Measurements from ENCODE around the gene CAMK1D.

The CAMK1D gene

GRCh38 chr10:12635127-12635541 is 285.8 kb downstream of the CAMK1D start:
- TF ChIP-seq CTCF (IDR thresholded peaks at IDR 0.05; ENCODE audit: low read depth, low read length) = no peak
- no peak for DNase-seq (ENCODE audit: low read depth in 2 of 2)
- H3K4me3 ChIP-seq (replicated peaks in 1 of 2; ENCODE audit: low read depth in 2 of 2, low read length in 2 of 2) = no peak overlapping the region

GRCh38 chr10:12636571-12636970 is 287.2 kb downstream of the CAMK1D start:
- no peak for TF ChIP-seq CTCF (IDR thresholded peaks at IDR 0.05; ENCODE audit: low read depth, low read length)
- no peak overlapping the region for H3K4me3 ChIP-seq (replicated peaks in 1 of 2; ENCODE audit: low read depth in 2 of 2, low read length in 2 of 2)
- DNase-seq (ENCODE audit: low read depth in 2 of 2) = no peak

GRCh38 chr10:12637649-12638048 is 288.3 kb downstream of the CAMK1D start:
- no peak for TF ChIP-seq CTCF (IDR thresholded peaks at IDR 0.05; ENCODE audit: low read depth, low read length)
- DNase-seq (ENCODE audit: low read depth in 2 of 2) = no peak
- H3K4me3 ChIP-seq (replicated peaks in 1 of 2; ENCODE audit: low read depth in 2 of 2, low read length in 2 of 2) = no peak overlapping the region

GRCh38 chr10:12638103-12638502 is 288.8 kb downstream of the CAMK1D start:
- no peak for DNase-seq (ENCODE audit: low read depth in 2 of 2)
- TF ChIP-seq CTCF (IDR thresholded peaks at IDR 0.05; ENCODE audit: low read depth, low read length) = no peak

GRCh38 chr10:12638781-12639180 is 289.4 kb downstream of the CAMK1D start:
- no peak overlapping the region for H3K4me3 ChIP-seq (replicated peaks in 1 of 2; ENCODE audit: low read depth in 2 of 2, low read length in 2 of 2)
- no peak for TF ChIP-seq CTCF (IDR thresholded peaks at IDR 0.05; ENCODE audit: low read depth, low read length)
- DNase-seq (ENCODE audit: low read depth in 2 of 2) = no peak

More at GRCh38 chr10:12638103-12638502, 288.8 kb downstream of the CAMK1D start:
- H3K4me3 ChIP-seq (replicated peaks in 1 of 2; ENCODE audit: low read depth in 2 of 2, low read length in 2 of 2) = no peak overlapping the region

- DNase-seq (ENCODE audit: low read depth in 2 of 2) = no peak
- no peak overlapping the region for H3K4me3 ChIP-seq (replicated peaks in 1 of 2; ENCODE audit: low read depth in 2 of 2, low read length in 2 of 2)
- TF ChIP-seq CTCF (IDR thresholded peaks at IDR 0.05; ENCODE audit: low read depth, low read length) = no peak
Observed at GRCh38 chr10:12639996-12640944, 290.9 kb downstream of the CAMK1D start.
